Endothelial cell of umbilical vein (primary cell): Measurements from ENCODE around the gene NFYA. TPM values are rescaled to one million over a fixed set of nuclear protein-coding genes. Genes with fewer than 3 reads are reported as not detected.
A peak's percentile ranks its signal among the peaks of the same experiment; 100 is the strongest.

Source experiments
- BruUV-seq: library from RNA; stranded (reverse); fragments of 400-500 nt; replicated peaks from 2 replicates; lab custom pipeline; 2021; lab: Mats Ljungman, UMichigan
- CTCF ChIA-PET: fragments of 300-600, 350-600 bp; sonication (Branson Sonifier 250); formaldehyde crosslinking; loops from one replicate; lab custom pipeline; 2021; ENCODE audit warnings: antibody characterized with exemption, inconsistent platforms; lab: Charles Lee
- POLR2A ChIA-PET: fragments of 300-600, 350-600 bp; sonication (Branson Sonifier 250); formaldehyde crosslinking; loops from one replicate; lab custom pipeline; 2021; ENCODE audit warnings: antibody characterized with exemption, inconsistent platforms; lab: Charles Lee
- DNase-seq: peaks from one replicate; pipeline ENCODE4 v3.0.0-alpha.2; 2011; ENCODE audit warnings: low read depth, low spot score
- FAIRE-seq: peaks from 2 replicates; lab custom pipeline; 2011; peaks lifted over from hg19 to GRCh38; lab: Jason Lieb, UNC
- H2AFZ ChIP-seq: 2 replicates; pipeline ENCODE4 v1.6.0; 2012; ENCODE audit warnings: low read depth, low read length, control low read depth, inconsistent platforms
- H3K27ac ChIP-seq: 2 replicates; pipeline ENCODE4 v1.5.1; 2011; ENCODE audit warnings: low read depth, mild to moderate bottlenecking, control low read depth, low read length, moderate library complexity; ENCODE audit not compliant: insufficient read depth
- H3K27me3 ChIP-seq, 2 experiments: 2 replicates each; pipeline versions ENCODE4 v1.6.0 to v1.6.1; 2011; ENCODE audit warnings: low read length in 2 of 2, mixed read lengths in 1 of 2; ENCODE audit not compliant: control insufficient read depth in 2 of 2, insufficient read depth in 2 of 2
- H3K36me3 ChIP-seq, 2 experiments: 2 replicates in 1 of 2; 3 replicates in 1 of 2; pipeline ENCODE4 v1.5.1; 2011; ENCODE audit warnings: low read length in 2 of 2, mild to moderate bottlenecking in 1 of 2, moderate library complexity in 1 of 2; ENCODE audit not compliant: control insufficient read depth in 2 of 2, insufficient read depth in 2 of 2; ENCODE audit errors: extremely low read depth in 1 of 2
- H3K4me1 ChIP-seq: 3 replicates; pipeline ENCODE4 v1.5.1; 2011; ENCODE audit warnings: mild to moderate bottlenecking, low read length; ENCODE audit not compliant: control insufficient read depth, insufficient read depth; ENCODE audit errors: extremely low read depth
- H3K4me2 ChIP-seq: 2 replicates; pipeline ENCODE4 v1.6.1; 2011; ENCODE audit warnings: low read length, control low read depth, mixed read lengths; ENCODE audit not compliant: insufficient read depth
- H3K4me3 ChIP-seq, 3 experiments: fragments of 200-600 bp in 1 of 3; sonication (generic), shearing (Covaris generic) in 1 of 3; replicated peaks in 1 of 3; 2 replicates each; pipeline ENCODE4 v1.5.1; 2011 to 2016; ENCODE audit warnings: control low read depth in 3 of 3, low read length in 3 of 3, mild to moderate bottlenecking in 2 of 3, inconsistent platforms in 1 of 3, low read depth in 1 of 3, moderate library complexity in 1 of 3; ENCODE audit not compliant: insufficient read depth in 1 of 3
- H3K79me2 ChIP-seq: 2 replicates; pipeline ENCODE4 v1.6.0; 2012; ENCODE audit warnings: low read length, inconsistent platforms; ENCODE audit not compliant: control insufficient read depth, insufficient read depth
- H3K9ac ChIP-seq: replicated peaks from 2 replicates; pipeline ENCODE3; 2011; ENCODE audit warnings: low read length, control low read depth; ENCODE audit not compliant: insufficient read depth; ENCODE audit errors: extremely low read depth
- H3K9me1 ChIP-seq: replicated peaks from 3 replicates; pipeline ENCODE4 v1.6.0; 2011; ENCODE audit warnings: mild to moderate bottlenecking, low read length; ENCODE audit not compliant: control insufficient read depth, insufficient read depth; ENCODE audit errors: extremely low read depth
- H3K9me3 ChIP-seq: replicated peaks from 2 replicates; pipeline ENCODE4 v1.5.1; 2012; ENCODE audit warnings: low read length, inconsistent platforms; ENCODE audit not compliant: control insufficient read depth, insufficient read depth
- H4K20me1 ChIP-seq: replicated peaks from 2 replicates; pipeline ENCODE3; 2011; ENCODE audit warnings: mild to moderate bottlenecking, low read length; ENCODE audit not compliant: control insufficient read depth, insufficient read depth; ENCODE audit errors: extremely low read depth
- CTCF ChIP-seq, 2 donors: IDR thresholded peaks; 1 replicate in 1 of 2; 2 replicates in 1 of 2; pipeline ENCODE4 v1.5.1; 2011; ENCODE audit warnings: low read length in 2 of 2, mild to moderate bottlenecking in 2 of 2, moderate library complexity in 2 of 2, control low read depth in 1 of 2, inconsistent platforms in 1 of 2, low read depth in 1 of 2; ENCODE audit not compliant: insufficient read depth in 1 of 2; ENCODE audit errors: extremely low read depth in 1 of 2
- EZH2 ChIP-seq: IDR thresholded peaks from 2 replicates; pipeline ENCODE4 v1.6.1; 2012; ENCODE audit warnings: borderline replicate concordance, low read depth, mild to moderate bottlenecking, moderate library complexity, low read length, inconsistent platforms; ENCODE audit not compliant: severe bottlenecking
- FOS ChIP-seq: IDR thresholded peaks from 2 replicates; pipeline ENCODE4 v1.6.1; 2011; ENCODE audit warnings: mild to moderate bottlenecking, low read length, moderate library complexity, borderline replicate concordance; ENCODE audit not compliant: insufficient read depth
- GATA2 ChIP-seq: IDR thresholded peaks from 2 replicates; pipeline ENCODE4 v1.7.0; 2011; ENCODE audit warnings: low read depth, mild to moderate bottlenecking, moderate library complexity, mixed read lengths, low read length; ENCODE audit not compliant: insufficient read length, insufficient read depth
- JUN ChIP-seq: IDR thresholded peaks from 2 replicates; pipeline ENCODE4 v1.6.1; 2011; ENCODE audit warnings: borderline replicate concordance, low read depth; ENCODE audit not compliant: insufficient read length, insufficient read depth
- POLR2A ChIP-seq: IDR thresholded peaks from 2 replicates; pipeline ENCODE4 v1.6.1; 2012; ENCODE audit warnings: low read depth, mild to moderate bottlenecking, control low read depth, low read length
- dilution Hi-C: fragments of 300-500 bp; cut with MboI; formaldehyde crosslinking; loops from one replicate; pipeline ENCODE4 v1.15.0; 2019; ENCODE audit warnings: low sequenced_read_pairs; ENCODE audit not compliant: extremely low pct_ligation_motif_present
- intact Hi-C: fragments of 100-400 bp; cut with micrococcal nuclease; formaldehyde crosslinking; loops from one replicate; pipeline ENCODE4 v1.10.0; 2022
- polyA plus RNA-seq, 4 experiments: library from polyadenylated mRNA; depleted of rRNA in 3 of 4; stranded (reverse) in 3 of 4; unstranded in 1 of 4; fragments of >200 nt; gene quantifications; 2 replicates each; pipeline versions ENCODE4 v1.2.1 to v1.2.3, GENCODE V29; 2011 to 2012; ENCODE audit warnings: missing spikeins in 1 of 4
- total RNA-seq: library from RNA; stranded (reverse); gene quantifications from 2 replicates; pipeline ENCODE4 v1.2.3, GENCODE V29; 2021

Gene NFYA
- total and polyA plus RNA-seq, 2 donors (not counting 3 experiments of a cell fraction or from before 2014, with no cell fraction given) = 13.1 to 29.0 TPM

GRCh38 chr6:41092421-41093140 lies 19.8 kb downstream of the NFYA start:
- DNase-seq = peak; percentile 36
- Histone ChIP-seq H3K9ac (no peak overlapping the region), H3K79me2 (peaks cover 2% of the 10 kb centered on the region), H3K4me1 (peaks cover 16% of the 10 kb centered on the region), H3K9me1 (no peaks in the 10 kb centered on the region), H2AFZ (no peak overlapping the region), H3K4me2 (no peak overlapping the region), H3K27me3 (no peaks in the 10 kb centered on the region), H3K36me3 (peaks cover 26 to 59% of the 10 kb centered on the region in 2 experiments), H3K27ac (no peak overlapping the region), H3K9me3 (no peaks in the 10 kb centered on the region), H3K4me3 (no peak overlapping the region), H4K20me1 (no peaks in the 10 kb centered on the region)
- no TSS peak for BruUV-seq
- dilution Hi-C loops (no loop called here), intact Hi-C loops (loop anchor here (1.0 to 2.0 kb wide), 2 partner anchors 90 to 226 kb away; no protein-coding TSS in a partner anchor)
- TF ChIP-seq GATA2 (no peak), FOS (no peak), POLR2A (no peak), JUN (no peak), EZH2 (no peak), CTCF (IDR thresholded peaks at IDR 0.05; ENCODE audit: extremely low read depth in 1 of 2, insufficient read depth in 1 of 2, low read depth in 1 of 2, low read length in 2 of 2) (peak; percentile 9 to 39)
- ChIA-PET POLR2A (no interaction called here), CTCF (interaction anchor here (0.9 to 6.1 kb wide), 8 partner anchors 10 to 214 kb away, joined by 3 to 89 read pairs (median 4); no protein-coding TSS in a partner anchor)
- peak; percentile 57 for FAIRE-seq
